Renal cortex interstitium (tissue), 11 donors: Measurements from ENCODE around the gene RFTN2. TPM values are rescaled to one million over a fixed set of nuclear protein-coding genes. Genes with fewer than 3 reads are reported as not detected.
"Not testable (repeated sequence)": the region's sequence is repeated elsewhere in the genome, so short reads cannot be mapped to it uniquely, and the experiment has no call there.

Source experiments
- DNase-seq, 11 donors: peaks; one replicate each; pipeline ENCODE4 v3.0.0-alpha.2; 2013; ENCODE audit warnings: low read depth in 9 of 11, low spot score in 4 of 11; ENCODE audit errors: extremely low read depth in 1 of 11
- polyA plus RNA-seq, 3 donors: library from polyadenylated mRNA; unstranded; fragments of 120-200 nt; gene quantifications; one replicate each; pipeline ENCODE4 v1.2.1, GENCODE V29; 2013; ENCODE audit not compliant: insufficient read length in 3 of 3

The RFTN2 gene
- polyA plus RNA-seq, 3 donors, result 17.2 to 18.6 (median 17.4) TPM

GRCh38 chr2:197696571-197696970 lies 21.2 kb upstream of the RFTN2 start:
- not testable (repeated sequence) for DNase-seq

GRCh38 chr2:197695971-197696370 lies 20.6 kb upstream of the RFTN2 start:
- DNase-seq, result not testable (repeated sequence)

GRCh38 chr2:197695206-197695605 lies 19.8 kb upstream of the RFTN2 start:
- DNase-seq, result not testable (repeated sequence)

- no peak for DNase-seq
Observed at GRCh38 chr2:197677483-197677882, 2.1 kb upstream of the RFTN2 start.

GRCh38 chr2:197677056-197677455 lies 1.7 kb upstream of the RFTN2 start:
- DNase-seq, result no peak

GRCh38 chr2:197675711-197676188 lies 363 bp upstream of the RFTN2 start:
- DNase-seq, result peak in 7 of 11 donors; percentile 51 to 78 (median 65)

GRCh38 chr2:197674591-197674990 lies 796 bp downstream of the RFTN2 start:
- peak in 4 of 11 donors; percentile 30 to 43 (median 38) for DNase-seq

GRCh38 chr2:197674060-197674459 lies 1.3 kb downstream of the RFTN2 start:
- DNase-seq, result peak in 2 of 11 donors; percentile 2

GRCh38 chr2:197673606-197674005 lies 1.8 kb downstream of the RFTN2 start:
- DNase-seq, result peak in 2 of 11 donors; percentile 9

- DNase-seq, result peak in 2 of 11 donors; percentile 8 to 9
Observed at GRCh38 chr2:197673106-197673505, 2.3 kb downstream of the RFTN2 start.

- peak in 1 of 11 donors; percentile 1 for DNase-seq
Observed at GRCh38 chr2:197672371-197672893, 3.0 kb downstream of the RFTN2 start.

- no peak for DNase-seq
Observed at GRCh38 chr2:197669077-197669476, 6.3 kb downstream of the RFTN2 start.

- DNase-seq, result no peak
Observed at GRCh38 chr2:197668296-197668695, 7.1 kb downstream of the RFTN2 start.

- DNase-seq, result no peak
Observed at GRCh38 chr2:197666277-197666676, 9.1 kb downstream of the RFTN2 start.

GRCh38 chr2:197661626-197662025 lies 13.8 kb downstream of the RFTN2 start:
- no peak for DNase-seq

- no peak for DNase-seq
Observed at GRCh38 chr2:197657562-197657961, 17.8 kb downstream of the RFTN2 start.

GRCh38 chr2:197647961-197648690 lies 27.3 kb downstream of the RFTN2 start:
- DNase-seq, result no peak

- no peak for DNase-seq
Observed at GRCh38 chr2:197641666-197642065, 33.7 kb downstream of the RFTN2 start.

GRCh38 chr2:197640571-197641122 lies 34.7 kb downstream of the RFTN2 start:
- DNase-seq, result not testable (repeated sequence)

GRCh38 chr2:197633109-197633657 lies 42.2 kb downstream of the RFTN2 start:
- no peak for DNase-seq
